ENCODE measurements around the gene COG3. TPM values are rescaled to one million over a fixed set of nuclear protein-coding genes. Genes with fewer than 3 reads are reported as not detected.
A peak's percentile ranks its signal among the peaks of the same experiment; 100 is the strongest.

COG3 gene
- total and polyA plus RNA-seq, 2 experiments from 2014 or later = 17.1 to 23.9 TPM

GRCh38 chr13:45439008-45439407, 25.7 kb upstream of the COG3 start:
- peaks cover 6% of the 10 kb centered on the region; the same call in 1 of the 2 replicates for H3K4me1 ChIP-seq (ENCODE audit: insufficient read depth)
- H2AFZ ChIP-seq = peak overlapping the region; percentile 40; the same call in 1 of the 2 replicates
- peaks cover 3% of the 10 kb centered on the region; the same call in 1 of the 2 replicates for H3K9me2 ChIP-seq (ENCODE audit: insufficient read depth)
- H3K4me3 ChIP-seq = no peak overlapping the region
- H3K79me2 ChIP-seq (replicated peaks; ENCODE audit: insufficient read depth) = no peaks in the 10 kb centered on the region
- H3K36me3 ChIP-seq (ENCODE audit: insufficient read depth) = no peaks in the 10 kb centered on the region
- H3K27me3 Mint-ChIP-seq (ENCODE audit: insufficient read depth, low read depth, poor library complexity) = peaks cover 8% of the 10 kb centered on the region
- H3K4me2 ChIP-seq = no peak overlapping the region
- ATAC-seq (no peak), DNase-seq (ENCODE audit: low spot score) (no peak)
- no peak overlapping the region for H3K27ac Mint-ChIP-seq
- no peak overlapping the region for H3K4me3 Mint-ChIP-seq
- no peaks in the 10 kb centered on the region for H3K36me3 Mint-ChIP-seq (ENCODE audit: low read depth)
- peaks cover 5% of the 10 kb centered on the region; the same call in 2 of the 3 replicates for H3K4me1 Mint-ChIP-seq
- no peak for TF ChIP-seq ZNF331 (CRISPR knock-in tag; IDR thresholded peaks at IDR 0.05; ENCODE audit: low read depth)
- TF ChIP-seq CTCF (conservative IDR thresholded peaks at IDR 0.05; ENCODE audit: low read depth in 2 of 2) = no peak
- TF ChIP-seq STAT1 (IDR thresholded peaks at IDR 0.05; ENCODE audit: unreplicated experiment) = no peak
- no peak for TF ChIP-seq ZNF114 (CRISPR knock-in tag; IDR thresholded peaks at IDR 0.05)
- no peak for TF ChIP-seq REST (IDR thresholded peaks at IDR 0.05; ENCODE audit: unreplicated experiment)
- TF ChIP-seq JUNB (IDR thresholded peaks at IDR 0.05; ENCODE audit: unreplicated experiment) = no peak
- TF ChIP-seq EZH2phosphoT487 (IDR thresholded peaks at IDR 0.05; ENCODE audit: unreplicated experiment) = no peak
- no peak for TF ChIP-seq ETS1 (IDR thresholded peaks at IDR 0.05)
- TF ChIP-seq EZH2 (IDR thresholded peaks at IDR 0.05; ENCODE audit: low read depth, unreplicated experiment) = no peak
- TF ChIP-seq ZNF462 (CRISPR knock-in tag; IDR thresholded peaks at IDR 0.05) = no peak
- no peak for TF ChIP-seq NANOG (IDR thresholded peaks at IDR 0.05; ENCODE audit: borderline replicate concordance)
- no peak for TF ChIP-seq CREB1 (CRISPR knock-in tag; IDR thresholded peaks at IDR 0.05; ENCODE audit: low read depth)
- TF ChIP-seq POLR2AphosphoS5 (IDR thresholded peaks at IDR 0.05; ENCODE audit: low read depth) = no peak
- H3F3A ChIP-seq (replicated peaks; ENCODE audit: low read depth) = no peaks in the 10 kb centered on the region
- H4K20me1 ChIP-seq (replicated peaks; ENCODE audit: insufficient read depth) = no peaks in the 10 kb centered on the region
- no peaks in the 10 kb centered on the region for H3K9me3 Mint-ChIP-seq
- no peak overlapping the region for H3K27ac ChIP-seq (ENCODE audit: low read depth)
- H3K27me3 ChIP-seq (ENCODE audit: insufficient read depth) = no peaks in the 10 kb centered on the region

All from GM23338 (cell line).